GM23338 (cell line): ENCODE data around the gene SLC23A2. TPM values are rescaled to one million over a fixed set of nuclear protein-coding genes. Genes with fewer than 3 reads are reported as not detected.
"Not testable (repeated sequence)": the region's sequence is repeated elsewhere in the genome, so short reads cannot be mapped to it uniquely, and the experiment has no call there.

Experiments used
- ATAC-seq: fragments of 200-7000 bp; cut with Tn5 transposase; 3 replicates; pipeline ENCODE4 v1.9.1; 2020
- DNase-seq: peaks from one replicate; pipeline ENCODE4 v3.0.0-alpha.2; 2015; ENCODE audit warnings: low spot score
- H2AFZ ChIP-seq: fragments of 200-600 bp; sonication (generic); 2 replicates; pipeline ENCODE4 v1.8.0; 2016; ENCODE audit warnings: antibody characterized with exemption, mild to moderate bottlenecking, moderate library complexity
- H3F3A ChIP-seq: fragments of 200-600 bp; sonication (generic); replicated peaks from 2 replicates; pipeline ENCODE4 v1.8.0; 2017; ENCODE audit warnings: antibody characterized with exemption, mixed run types, low read depth
- H3K27ac ChIP-seq: fragments of 200-600 bp; sonication (generic); 2 replicates; pipeline ENCODE4 v1.6.1; 2016; ENCODE audit warnings: low read depth
- H3K27me3 ChIP-seq: fragments of 200-600 bp; sonication (generic); 2 replicates; pipeline ENCODE4 v1.8.0; 2016; ENCODE audit warnings: mild to moderate bottlenecking, mixed run types, moderate library complexity; ENCODE audit not compliant: insufficient read depth
- H3K36me3 ChIP-seq: fragments of 200-600 bp; sonication (generic); 2 replicates; pipeline ENCODE4 v1.8.0; 2016; ENCODE audit warnings: mild to moderate bottlenecking; ENCODE audit not compliant: insufficient read depth
- H3K4me1 ChIP-seq: fragments of 200-600 bp; sonication (generic); 2 replicates; pipeline ENCODE4 v1.8.0; 2016; ENCODE audit warnings: mild to moderate bottlenecking, moderate library complexity; ENCODE audit not compliant: insufficient read depth
- H3K4me2 ChIP-seq: fragments of 200-600 bp; sonication (generic); 2 replicates; pipeline ENCODE4 v1.7.1; 2017; ENCODE audit warnings: mixed run types
- H3K4me3 ChIP-seq: fragments of 200-600 bp; sonication (generic); 2 replicates; pipeline ENCODE4 v1.6.1; 2016; ENCODE audit warnings: mixed run types
- H3K79me2 ChIP-seq: fragments of 200-600 bp; sonication (generic); replicated peaks from 2 replicates; pipeline ENCODE4 v1.8.0; 2017; ENCODE audit warnings: mild to moderate bottlenecking; ENCODE audit not compliant: insufficient read depth
- H3K9me2 ChIP-seq: fragments of 200-600 bp; sonication (generic); 2 replicates; pipeline ENCODE4 v1.8.0; 2017; ENCODE audit not compliant: insufficient read depth
- H4K20me1 ChIP-seq: fragments of 200-600 bp; sonication (generic); replicated peaks from 2 replicates; pipeline ENCODE4 v1.8.0; 2017; ENCODE audit warnings: mild to moderate bottlenecking; ENCODE audit not compliant: insufficient read depth
- H3K27ac Mint-ChIP-seq: 2 replicates; pipeline ENCODE4 v1.8.0; 2020; ENCODE audit warnings: inconsistent platforms, mild to moderate bottlenecking, moderate library complexity, mixed read lengths
- H3K27me3 Mint-ChIP-seq: 3 replicates; pipeline ENCODE4 v1.8.0; 2022; ENCODE audit warnings: low read depth, mild to moderate bottlenecking, moderate library complexity, mixed read lengths, inconsistent platforms; ENCODE audit not compliant: insufficient read depth, poor library complexity
- H3K36me3 Mint-ChIP-seq: 3 replicates; pipeline ENCODE4 v1.8.0; 2021; ENCODE audit warnings: low read depth, mild to moderate bottlenecking, inconsistent platforms, moderate library complexity, mixed read lengths
- H3K4me1 Mint-ChIP-seq: 3 replicates; pipeline ENCODE4 v1.8.0; 2020; ENCODE audit warnings: mild to moderate bottlenecking, inconsistent platforms, mixed read lengths
- H3K4me3 Mint-ChIP-seq: 3 replicates; pipeline ENCODE4 v1.8.0; 2021; ENCODE audit warnings: moderate library complexity, mild to moderate bottlenecking, inconsistent platforms, mixed read lengths
- H3K9me3 Mint-ChIP-seq: 3 replicates; pipeline ENCODE4 v1.8.0; 2020; ENCODE audit warnings: moderate library complexity, mild to moderate bottlenecking, inconsistent platforms, mixed read lengths
- CTCF ChIP-seq, 2 experiments: fragments of 200-600 bp in 1 of 2; sonication (generic) in 1 of 2; conservative IDR thresholded peaks; 2 replicates each; pipeline versions ENCODE4 v1.5.1 to v1.6.1; 2016 to 2017; ENCODE audit warnings: antibody characterized with exemption in 2 of 2, low read depth in 2 of 2, mild to moderate bottlenecking in 2 of 2, moderate library complexity in 1 of 2
- ETS1 ChIP-seq: IDR thresholded peaks from 2 replicates; pipeline ENCODE4 v1.6.1; 2016; ENCODE audit warnings: antibody characterized with exemption
- EZH2 ChIP-seq: fragments of 200-600 bp; sonication (generic); IDR thresholded peaks from one replicate; pipeline ENCODE4 v1.8.0; 2017; ENCODE audit warnings: antibody characterized with exemption, mild to moderate bottlenecking, low read depth; ENCODE audit not compliant: unreplicated experiment
- EZH2phosphoT487 ChIP-seq: fragments of 200-600 bp; sonication (generic); IDR thresholded peaks from one replicate; pipeline ENCODE4 v1.8.1; 2018; ENCODE audit warnings: antibody characterized with exemption; ENCODE audit not compliant: unreplicated experiment
- JUNB ChIP-seq: IDR thresholded peaks from one replicate; pipeline ENCODE4 v1.6.1; 2016; ENCODE audit warnings: antibody characterized with exemption; ENCODE audit not compliant: unreplicated experiment
- NANOG ChIP-seq: IDR thresholded peaks from 2 replicates; pipeline ENCODE4 v1.6.1; 2016; ENCODE audit warnings: antibody characterized with exemption, borderline replicate concordance
- POLR2AphosphoS5 ChIP-seq: IDR thresholded peaks from 2 replicates; pipeline ENCODE4 v1.6.1; 2016; ENCODE audit warnings: antibody characterized with exemption, low read depth
- STAT1 ChIP-seq: IDR thresholded peaks from one replicate; pipeline ENCODE4 v1.6.1; 2016; ENCODE audit warnings: antibody characterized with exemption; ENCODE audit not compliant: unreplicated experiment
- ZNF114 ChIP-seq: fragments of 250-450 bp; sonication (Bioruptor Pico); IDR thresholded peaks from 2 replicates; pipeline ENCODE4 v1.5.0; 2020; ENCODE audit warnings: mild to moderate bottlenecking, moderate library complexity
- ZNF331 ChIP-seq: fragments of 250-450 bp; sonication (Bioruptor Pico); IDR thresholded peaks from 2 replicates; pipeline ENCODE4 v1.5.0; 2020; ENCODE audit warnings: low read depth, mild to moderate bottlenecking, moderate library complexity
- polyA plus RNA-seq: library from polyadenylated mRNA; unstranded; fragments of >200 nt; fragmentation: Nextera tagmentation; extraction: Ambion mirVana; gene quantifications from 2 replicates; pipeline ENCODE4 v1.2.1, GENCODE V29; 2016
- total RNA-seq: library from RNA; depleted of rRNA; stranded (reverse); fragments of >200 nt; shearing (Covaris generic); gene quantifications from 2 replicates; pipeline ENCODE4 v1.2.3, GENCODE V29; 2014

The SLC23A2 gene
- total and polyA plus RNA-seq, 2 experiments from 2014 or later: 4.4 to 20.2 TPM

GRCh38 chr20:4921271-4921670 lies 80.0 kb downstream of the SLC23A2 start:
- not testable (repeated sequence) for ATAC-seq

DNA sequence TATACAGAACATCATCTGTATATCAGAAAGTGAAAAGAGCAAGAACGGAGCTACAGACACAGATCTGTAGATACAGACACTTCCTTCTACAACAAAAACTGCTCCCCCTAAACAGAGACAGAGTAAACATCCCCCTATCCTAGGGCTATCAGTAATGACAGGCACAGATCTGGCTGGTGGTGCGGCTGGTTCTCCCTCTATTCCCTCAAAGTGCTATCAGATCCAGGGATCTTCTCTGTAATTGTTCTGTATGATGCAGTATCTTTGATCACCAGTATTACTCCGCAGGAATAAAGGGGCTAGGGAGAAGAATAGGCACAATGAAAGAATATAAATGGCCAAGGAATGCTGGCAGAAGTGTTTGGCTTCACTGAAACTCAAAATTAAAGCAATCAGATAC lies 80.7 kb downstream of the SLC23A2 start:
- ATAC-seq (no peak), DNase-seq (no peak)
- TF ChIP-seq EZH2 (no peak), ZNF114 (no peak), STAT1 (no peak), POLR2AphosphoS5 (no peak), CTCF (conservative IDR thresholded peaks at IDR 0.05; ENCODE audit: low read depth in 2 of 2) (no peak)
- H3K4me2 ChIP-seq: no peak overlapping the region
- peaks cover 4% of the 10 kb centered on the region; the same call in 1 of the 2 replicates for H3K4me1 ChIP-seq
- no peaks in the 10 kb centered on the region for H3F3A ChIP-seq
- H4K20me1 ChIP-seq: peaks cover 3% of the 10 kb centered on the region; the same call in 1 of the 2 replicates
- no peak overlapping the region for H3K4me3 Mint-ChIP-seq
- H3K27me3 Mint-ChIP-seq: peaks cover 2% of the 10 kb centered on the region
- no peak overlapping the region for H2AFZ ChIP-seq
- no peak overlapping the region for H3K27ac ChIP-seq
- H3K36me3 Mint-ChIP-seq: no peaks in the 10 kb centered on the region
- H3K4me3 ChIP-seq: no peak overlapping the region
- H3K79me2 ChIP-seq: no peaks in the 10 kb centered on the region
- no peaks in the 10 kb centered on the region for H3K9me2 ChIP-seq
- no peak overlapping the region for H3K27ac Mint-ChIP-seq
- H3K4me1 Mint-ChIP-seq: peaks cover 28% of the 10 kb centered on the region
- H3K9me3 Mint-ChIP-seq: no peaks in the 10 kb centered on the region
- no peaks in the 10 kb centered on the region for H3K27me3 ChIP-seq
- H3K36me3 ChIP-seq: no peaks in the 10 kb centered on the region

More at GRCh38 chr20:4921271-4921670, 80.0 kb downstream of the SLC23A2 start:
- H3K4me3 ChIP-seq, H3K27ac ChIP-seq, H2AFZ ChIP-seq, H3K9me2 ChIP-seq, H3K4me2 ChIP-seq, H3K4me1 ChIP-seq, H3F3A ChIP-seq, H3K27me3 ChIP-seq, H3K36me3 Mint-ChIP-seq, H3K27me3 Mint-ChIP-seq, H3K27ac Mint-ChIP-seq, H4K20me1 ChIP-seq, H3K36me3 ChIP-seq, DNase-seq, H3K79me2 ChIP-seq, H3K4me3 Mint-ChIP-seq, H3K9me3 Mint-ChIP-seq: not testable (repeated sequence)
- H3K4me1 Mint-ChIP-seq: peaks cover 28% of the 10 kb centered on the region

- no peak overlapping the region for H3K27ac Mint-ChIP-seq
Measured at GRCh38 chr20:4920131-4920530, 81.2 kb downstream of the SLC23A2 start.

More at GRCh38 chr20:4920131-4920530, 81.2 kb downstream of the SLC23A2 start:
- no peak overlapping the region for H3K27ac ChIP-seq
- no peaks in the 10 kb centered on the region for H3K79me2 ChIP-seq
- H3K4me2 ChIP-seq: no peak overlapping the region
- no peak overlapping the region for H3K4me3 Mint-ChIP-seq
- H4K20me1 ChIP-seq: peaks cover 3% of the 10 kb centered on the region; the same call in 1 of the 2 replicates
- H3K27me3 Mint-ChIP-seq: peaks cover 2% of the 10 kb centered on the region
- no peak for TF ChIP-seq POLR2AphosphoS5
- no peak for TF ChIP-seq ETS1
- TF ChIP-seq STAT1: no peak
- no peak for TF ChIP-seq ZNF331 (CRISPR knock-in tag)
- no peak for TF ChIP-seq EZH2phosphoT487
- no peak for TF ChIP-seq NANOG
- TF ChIP-seq EZH2: no peak
- TF ChIP-seq CTCF (conservative IDR thresholded peaks at IDR 0.05; ENCODE audit: low read depth in 2 of 2): no peak
- no peak for TF ChIP-seq JUNB
- no peak for ATAC-seq
- H3K4me1 Mint-ChIP-seq: peaks cover 28% of the 10 kb centered on the region
- H3K36me3 Mint-ChIP-seq: no peaks in the 10 kb centered on the region
- no peaks in the 10 kb centered on the region for H3K9me2 ChIP-seq
- H3K4me1 ChIP-seq: peaks cover 4% of the 10 kb centered on the region; the same call in 1 of the 2 replicates
- no peaks in the 10 kb centered on the region for H3F3A ChIP-seq
- H3K27me3 ChIP-seq: no peaks in the 10 kb centered on the region
- no peak overlapping the region for H2AFZ ChIP-seq
- no peak for DNase-seq
- no peaks in the 10 kb centered on the region for H3K36me3 ChIP-seq
- no peaks in the 10 kb centered on the region for H3K9me3 Mint-ChIP-seq
- H3K4me3 ChIP-seq: no peak overlapping the region
